Sigmoid colon (tissue), 4 donors: ENCODE measurements around the gene SLC37A3.

Experiments
- EP300 ChIP-seq, 4 donors: sonication (generic); formaldehyde crosslinking; IDR thresholded peaks; one replicate each; pipeline ENCODE4 v1.6.1; 2017; ENCODE audit warnings: antibody characterized with exemption in 4 of 4
- POLR2AphosphoS5 ChIP-seq, 4 donors: sonication (generic); formaldehyde crosslinking; IDR thresholded peaks; one replicate each; pipeline ENCODE4 v1.6.1; 2017; ENCODE audit warnings: antibody characterized with exemption in 4 of 4
- TF ChIP-seq, protein P1 (sequence below), 4 experiments: fragments of 450-650 bp in 3 of 4; fragments of 200-600 bp in 1 of 4; IDR thresholded peaks; one replicate each; pipeline ENCODE4 v1.5.1; 2016 to 2019; ENCODE audit warnings: antibody characterized with exemption in 4 of 4, mild to moderate bottlenecking in 3 of 4, moderate library complexity in 2 of 4

DNA sequence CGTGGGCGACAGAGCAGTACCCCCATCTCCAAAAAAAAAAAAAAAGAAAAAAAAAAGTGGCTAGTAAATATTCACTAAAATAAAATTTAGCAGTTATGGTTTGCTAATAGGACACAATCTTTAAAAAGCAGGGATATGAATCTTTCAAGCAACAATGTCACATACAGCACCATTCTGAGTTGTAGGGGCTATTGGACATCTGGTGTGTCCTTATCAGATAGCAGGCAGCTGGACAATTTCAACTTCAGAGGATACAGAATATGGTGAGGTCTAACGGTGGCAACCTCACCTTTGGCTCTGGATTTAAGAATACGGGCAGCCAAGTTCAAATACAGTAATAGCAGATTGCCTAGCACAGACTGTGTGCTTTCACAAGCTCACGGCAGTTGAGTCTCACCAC, 51.1 kb downstream of the SLC37A3 start:
- TF ChIP-seq, protein P1, sequence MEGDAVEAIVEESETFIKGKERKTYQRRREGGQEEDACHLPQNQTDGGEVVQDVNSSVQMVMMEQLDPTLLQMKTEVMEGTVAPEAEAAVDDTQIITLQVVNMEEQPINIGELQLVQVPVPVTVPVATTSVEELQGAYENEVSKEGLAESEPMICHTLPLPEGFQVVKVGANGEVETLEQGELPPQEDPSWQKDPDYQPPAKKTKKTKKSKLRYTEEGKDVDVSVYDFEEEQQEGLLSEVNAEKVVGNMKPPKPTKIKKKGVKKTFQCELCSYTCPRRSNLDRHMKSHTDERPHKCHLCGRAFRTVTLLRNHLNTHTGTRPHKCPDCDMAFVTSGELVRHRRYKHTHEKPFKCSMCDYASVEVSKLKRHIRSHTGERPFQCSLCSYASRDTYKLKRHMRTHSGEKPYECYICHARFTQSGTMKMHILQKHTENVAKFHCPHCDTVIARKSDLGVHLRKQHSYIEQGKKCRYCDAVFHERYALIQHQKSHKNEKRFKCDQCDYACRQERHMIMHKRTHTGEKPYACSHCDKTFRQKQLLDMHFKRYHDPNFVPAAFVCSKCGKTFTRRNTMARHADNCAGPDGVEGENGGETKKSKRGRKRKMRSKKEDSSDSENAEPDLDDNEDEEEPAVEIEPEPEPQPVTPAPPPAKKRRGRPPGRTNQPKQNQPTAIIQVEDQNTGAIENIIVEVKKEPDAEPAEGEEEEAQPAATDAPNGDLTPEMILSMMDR (IDR thresholded peaks at IDR 0.05), result no peak
- TF ChIP-seq EP300 (IDR thresholded peaks at IDR 0.05) (no peak), POLR2AphosphoS5 (IDR thresholded peaks at IDR 0.05) (no peak)
